ENCODE results near the gene GAS2L2. TPM values are rescaled to one million over a fixed set of nuclear protein-coding genes. Genes with fewer than 3 reads are reported as not detected.

The GAS2L2 gene
- total RNA-seq, 1 experiment from 2014 or later: not detected

DNA sequence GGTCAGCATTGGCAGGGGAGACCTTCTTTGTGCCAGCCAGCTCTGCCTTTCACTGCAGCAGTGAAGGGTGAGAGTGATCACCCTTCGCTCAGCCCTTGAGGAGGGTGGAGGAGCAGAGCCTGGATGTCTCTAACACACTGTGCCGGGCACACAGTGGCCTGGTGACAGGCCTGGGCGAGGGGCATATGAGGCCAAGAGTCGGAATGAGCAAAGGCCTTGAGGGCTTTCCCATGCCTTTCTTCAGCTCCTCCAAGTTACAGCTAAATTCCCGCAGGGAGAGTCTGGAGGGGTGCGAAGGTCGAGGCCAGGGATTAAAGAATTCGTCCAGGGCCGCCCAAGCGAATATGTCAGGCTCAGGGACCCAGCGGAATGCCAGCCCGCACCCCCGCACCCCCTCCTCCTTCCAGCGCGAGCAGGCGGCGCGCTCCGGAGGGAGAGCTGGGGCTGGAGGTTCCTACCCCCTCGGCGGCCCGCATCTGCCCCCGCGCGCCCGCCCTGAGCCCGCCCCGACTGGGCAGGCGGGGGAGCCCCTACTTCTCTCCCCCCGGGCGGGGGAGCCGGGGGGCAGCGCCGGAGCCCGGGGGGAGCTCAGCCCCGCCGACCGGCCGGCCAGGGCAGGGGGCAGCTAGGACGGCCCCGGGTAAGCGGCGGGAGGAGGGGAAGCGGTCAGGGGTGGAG lies 21.7 kb downstream of the GAS2L2 start, which contains the start of gene RASL10B:
RASL10B (plus strand) TSS at position 401 of the 678 bp plus-strand sequence. CDS start 3,546 bp downstream, outside the sequence.
- no peaks in the 10 kb centered on the region for H3K9me3 ChIP-seq (replicated peaks)
- H3K36me3 ChIP-seq: no peaks in the 10 kb centered on the region
- peak within 1 kb of the TSS; percentile 98 for H3K4me3 ChIP-seq
- DNase-seq: peak; percentile 75 to 77
- H3K27ac ChIP-seq: no peak within 1 kb of the TSS
- H3K27me3 ChIP-seq: no peaks in the 10 kb centered on the region
- H3K4me1 ChIP-seq: peaks cover 20% of the 10 kb centered on the region

DNA sequence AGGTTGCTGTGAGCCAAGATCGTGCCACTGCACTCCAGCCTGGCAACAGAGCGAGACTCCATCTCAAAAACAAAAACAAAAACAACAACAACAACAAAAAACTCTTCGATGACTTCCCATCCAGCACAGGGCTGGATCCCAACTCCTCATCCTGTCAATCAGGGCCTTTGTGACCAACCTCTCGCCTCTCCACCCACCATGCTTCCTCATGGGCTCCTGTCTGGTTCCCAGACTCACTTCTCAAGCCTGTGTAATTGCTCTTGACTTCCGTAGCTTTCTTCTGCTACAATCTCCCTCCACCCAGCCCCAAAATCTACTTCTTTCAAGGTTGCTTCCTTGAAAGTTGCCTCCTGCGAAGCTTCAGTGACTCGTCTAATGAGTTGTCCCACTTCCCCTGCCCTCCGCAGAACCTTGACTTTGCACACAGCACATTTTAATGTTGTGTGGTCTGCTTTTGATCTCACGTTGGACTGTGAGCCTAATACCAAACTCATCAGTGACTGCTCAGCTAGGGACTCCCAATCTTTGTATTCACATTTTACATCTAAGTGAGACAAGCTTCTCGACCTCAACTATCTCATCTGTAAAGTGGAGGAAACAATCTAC lies 22.5 kb downstream of the GAS2L2 start:
- no peaks in the 10 kb centered on the region for H3K9me3 ChIP-seq (replicated peaks)
- no peak overlapping the region for H3K27ac ChIP-seq
- H3K27me3 ChIP-seq: no peaks in the 10 kb centered on the region
- H3K36me3 ChIP-seq: no peaks in the 10 kb centered on the region
- no peak for DNase-seq
- H3K4me1 ChIP-seq: peaks cover 28% of the 10 kb centered on the region
- H3K4me3 ChIP-seq: no peak overlapping the region

- no peak for DNase-seq
- Histone ChIP-seq H3K4me1 (peaks cover 31% of the 10 kb centered on the region), H3K27me3 (no peaks in the 10 kb centered on the region), H3K4me3 (no peak overlapping the region), H3K27ac (no peak overlapping the region), H3K36me3 (peaks cover 5% of the 10 kb centered on the region; the same call in 1 of the 2 replicates), H3K9me3 (replicated peaks) (no peaks in the 10 kb centered on the region)
Observed at GRCh38 chr17:35729405-35729833, 23.6 kb downstream of the GAS2L2 start.

GRCh38 chr17:35728551-35728950 lies 24.5 kb downstream of the GAS2L2 start:
- Histone ChIP-seq H3K4me3 (no peak overlapping the region), H3K27ac (no peak overlapping the region), H3K36me3 (peaks cover 14% of the 10 kb centered on the region), H3K9me3 (replicated peaks) (no peaks in the 10 kb centered on the region), H3K27me3 (no peaks in the 10 kb centered on the region), H3K4me1 (peaks cover 31% of the 10 kb centered on the region)
- DNase-seq: no peak

GRCh38 chr17:35727635-35728034 lies 25.4 kb downstream of the GAS2L2 start:
- H3K36me3 ChIP-seq: peaks cover 19% of the 10 kb centered on the region
- no peak overlapping the region; the same call in 1 of the 2 replicates for H3K27ac ChIP-seq
- no peak for DNase-seq
- no peaks in the 10 kb centered on the region for H3K9me3 ChIP-seq (replicated peaks)
- no peak overlapping the region for H3K4me3 ChIP-seq
- H3K27me3 ChIP-seq: no peaks in the 10 kb centered on the region
- peaks cover 31% of the 10 kb centered on the region for H3K4me1 ChIP-seq

GRCh38 chr17:35726953-35727460 lies 26.0 kb downstream of the GAS2L2 start:
- H3K4me1 ChIP-seq: peaks cover 31% of the 10 kb centered on the region
- H3K9me3 ChIP-seq (replicated peaks): no peaks in the 10 kb centered on the region
- peaks cover 26% of the 10 kb centered on the region for H3K36me3 ChIP-seq
- DNase-seq: no peak
- no peaks in the 10 kb centered on the region for H3K27me3 ChIP-seq
- no peak overlapping the region for H3K4me3 ChIP-seq
- H3K27ac ChIP-seq: peak overlapping the region; percentile 7; the same call in 1 of the 2 replicates

GRCh38 chr17:35726127-35726952 lies 26.7 kb downstream of the GAS2L2 start:
- Histone ChIP-seq H3K36me3 (peaks cover 26% of the 10 kb centered on the region), H3K4me1 (peaks cover 31% of the 10 kb centered on the region), H3K27ac (peak overlapping the region; percentile 7; the same call in 1 of the 2 replicates), H3K9me3 (replicated peaks) (no peaks in the 10 kb centered on the region), H3K4me3 (no peak overlapping the region), H3K27me3 (no peaks in the 10 kb centered on the region)
- DNase-seq: peak; percentile 96 to 97

- Histone ChIP-seq H3K9me3 (replicated peaks) (no peaks in the 10 kb centered on the region), H3K36me3 (peaks cover 28% of the 10 kb centered on the region), H3K27me3 (no peaks in the 10 kb centered on the region), H3K27ac (no peak overlapping the region), H3K4me3 (no peak overlapping the region), H3K4me1 (peaks cover 25% of the 10 kb centered on the region)
- DNase-seq: no peak
Observed at GRCh38 chr17:35725802-35726126, 27.3 kb downstream of the GAS2L2 start.

GRCh38 chr17:35725058-35725457 lies 28.0 kb downstream of the GAS2L2 start:
- Histone ChIP-seq H3K27me3 (no peaks in the 10 kb centered on the region), H3K4me3 (no peak overlapping the region), H3K9me3 (replicated peaks) (no peaks in the 10 kb centered on the region), H3K4me1 (peaks cover 25% of the 10 kb centered on the region), H3K36me3 (peaks cover 30% of the 10 kb centered on the region), H3K27ac (no peak overlapping the region)
- DNase-seq: no peak

GRCh38 chr17:35723735-35724134 lies 29.3 kb downstream of the GAS2L2 start:
- no peaks in the 10 kb centered on the region for H3K9me3 ChIP-seq (replicated peaks)
- no peaks in the 10 kb centered on the region for H3K27me3 ChIP-seq
- DNase-seq: no peak
- no peak overlapping the region for H3K4me3 ChIP-seq
- H3K36me3 ChIP-seq: peaks cover 36% of the 10 kb centered on the region
- H3K27ac ChIP-seq: no peak overlapping the region
- peaks cover 25% of the 10 kb centered on the region for H3K4me1 ChIP-seq

- Histone ChIP-seq H3K27ac (peak overlapping the region; percentile 6; the same call in 1 of the 2 replicates), H3K4me3 (no peak overlapping the region), H3K27me3 (no peaks in the 10 kb centered on the region), H3K4me1 (peaks cover 19% of the 10 kb centered on the region; the same call in 1 of the 2 replicates), H3K36me3 (peaks cover 25% of the 10 kb centered on the region), H3K9me3 (replicated peaks) (no peaks in the 10 kb centered on the region)
- DNase-seq: no peak
Observed at GRCh38 chr17:35717475-35717874, 35.6 kb downstream of the GAS2L2 start.

DNA sequence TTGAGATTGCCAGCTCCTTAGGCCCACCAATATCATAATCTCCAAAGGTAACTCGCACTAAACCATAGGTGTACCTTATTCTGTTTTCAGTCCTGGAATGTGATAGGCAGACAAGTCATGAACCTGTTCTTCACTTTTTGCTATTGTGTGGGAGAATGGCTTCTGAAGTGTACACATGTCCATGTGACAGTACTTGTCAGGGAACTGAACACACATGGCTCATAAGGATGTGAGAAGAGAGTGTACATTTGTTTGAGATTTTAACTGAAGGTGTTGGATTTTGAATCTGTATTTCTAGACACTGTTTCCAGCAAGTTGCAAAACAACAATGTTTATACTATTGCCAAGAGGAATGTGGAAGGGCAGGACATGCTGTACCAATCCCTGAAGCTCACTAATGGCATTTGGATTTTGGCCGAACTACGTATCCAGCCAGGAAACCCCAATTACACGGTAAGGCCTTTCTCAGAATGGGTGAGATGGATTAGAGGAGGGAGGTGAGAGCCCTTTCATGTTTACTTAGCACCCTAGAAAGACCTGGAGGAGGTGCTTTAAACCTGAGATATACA lies 36.1 kb downstream of the GAS2L2 start:
- Histone ChIP-seq H3K9me3 (replicated peaks) (no peaks in the 10 kb centered on the region), H3K27ac (peak overlapping the region; percentile 6; the same call in 1 of the 2 replicates), H3K27me3 (no peaks in the 10 kb centered on the region), H3K4me1 (peaks cover 19% of the 10 kb centered on the region; the same call in 1 of the 2 replicates), H3K36me3 (peaks cover 22% of the 10 kb centered on the region), H3K4me3 (no peak overlapping the region)
- DNase-seq: no peak

- Histone ChIP-seq H3K4me1 (peaks cover 19% of the 10 kb centered on the region; the same call in 1 of the 2 replicates), H3K4me3 (no peak overlapping the region), H3K27ac (no peak overlapping the region), H3K9me3 (replicated peaks) (no peaks in the 10 kb centered on the region), H3K27me3 (no peaks in the 10 kb centered on the region), H3K36me3 (peaks cover 25% of the 10 kb centered on the region)
- DNase-seq: no peak
Observed at GRCh38 chr17:35716173-35716572, 36.9 kb downstream of the GAS2L2 start.

DNA sequence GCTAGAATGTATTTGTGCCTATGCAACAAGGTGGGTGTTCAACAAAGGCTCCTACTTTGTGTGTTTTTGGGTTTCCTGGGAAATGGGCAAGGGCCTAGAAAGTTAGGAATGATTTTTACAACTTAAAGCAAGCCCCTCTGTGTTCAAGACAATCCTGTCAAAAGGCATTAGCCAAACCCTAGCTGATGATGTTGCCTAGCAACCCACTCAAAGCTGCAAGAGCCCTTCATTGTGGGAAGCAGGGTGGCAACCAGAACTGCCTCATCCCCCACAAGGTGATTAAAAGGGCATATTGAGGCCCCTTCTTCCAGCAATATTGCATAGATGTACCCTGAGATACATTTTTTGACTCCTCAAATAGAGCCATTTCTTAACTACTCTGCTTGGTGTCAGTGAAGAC lies 37.6 kb downstream of the GAS2L2 start:
- H3K4me1 ChIP-seq: peaks cover 19% of the 10 kb centered on the region; the same call in 1 of the 2 replicates
- H3K36me3 ChIP-seq: peaks cover 27% of the 10 kb centered on the region
- no peak overlapping the region for H3K27ac ChIP-seq
- H3K9me3 ChIP-seq (replicated peaks): no peaks in the 10 kb centered on the region
- H3K27me3 ChIP-seq: no peaks in the 10 kb centered on the region
- DNase-seq: no peak
- H3K4me3 ChIP-seq: no peak overlapping the region
